Measurements from ENCODE around the gene PPP6R2. TPM values are rescaled to one million over a fixed set of nuclear protein-coding genes. Genes with fewer than 3 reads are reported as not detected.

The PPP6R2 gene
- total and polyA plus RNA-seq, 9 of the 15 experiments (the other 6 are each of a cell fraction or from before 2014, with no cell fraction given) = 0.32 to 39.8 (median 21.4) TPM

GRCh38 chr22:50467341-50467740 lies 124.2 kb downstream of the PPP6R2 start:
- Histone ChIP-seq H3K36me3 (ENCODE audit: control insufficient read depth, insufficient read depth, low read length) (peaks cover 33% of the 10 kb centered on the region; the same call in 1 of the 3 replicates), H3K27ac (ENCODE audit: extremely low read depth, low read depth, low read length) (no peak overlapping the region), H3K79me2 (ENCODE audit: control insufficient read depth, insufficient read depth, low read length) (peaks cover 37% of the 10 kb centered on the region), H3K4me1 (replicated peaks in 1 of 2; ENCODE audit: control insufficient read depth in 2 of 2, insufficient read depth in 2 of 2, low read length in 2 of 2) (peaks cover 16 to 25% of the 10 kb centered on the region in 2 experiments), H3K9me3 (replicated peaks; ENCODE audit: control insufficient read depth, insufficient read depth, low read depth, low read length) (no peaks in the 10 kb centered on the region), H3K9ac (ENCODE audit: insufficient read depth in 1 of 2, low read depth in 2 of 2, low read length in 2 of 2) (no peak overlapping the region), H3K4me2 (ENCODE audit: insufficient read depth, low read length) (no peak overlapping the region), H3K27me3 (ENCODE audit: control insufficient read depth in 2 of 2, insufficient read depth in 2 of 2, low read length in 2 of 2) (no peaks in the 10 kb centered on the region), H2AFZ (ENCODE audit: low read depth, low read length) (no peak overlapping the region), H3K4me3 (no peak overlapping the region), H3K9me1 (ENCODE audit: control insufficient read depth, insufficient read depth, low read length) (peaks cover 4% of the 10 kb centered on the region), H4K20me1 (replicated peaks; ENCODE audit: control insufficient read depth, insufficient read depth, low read length) (peaks cover 20% of the 10 kb centered on the region)
- 88% methylated on average over 8 of the region's 24 CpGs for WGBS (ENCODE audit: insufficient coverage, low coverage, missing lambda C conversion rate)
- in situ Hi-C loops (cut with MboI) (no loop called here), intact Hi-C loops (cut with micrococcal nuclease) (no loop called here)
- no TSS peak for BruUV-seq (replicated peaks)
- FAIRE-seq (no peak), DNase-seq (ENCODE audit: extremely low read depth in 1 of 4, low spot score in 3 of 4) (no peak), ATAC-seq (no peak)
- ChIA-PET CTCF (ENCODE audit: low intra/inter-chr PET ratio) (no interaction called here), POLR2A (interaction anchor here (0.9 to 1.0 kb wide), 2 partner anchors 16 to 17 kb away, joined by 3 read pairs; no protein-coding TSS in a partner anchor)
- TF ChIP-seq ZNF589 (CRISPR knock-in tag; IDR thresholded peaks at IDR 0.05; ENCODE audit: low read depth) (no peak), OTX1 (CRISPR knock-in tag; IDR thresholded peaks at IDR 0.05) (no peak), E2F4 (CRISPR knock-in tag; IDR thresholded peaks at IDR 0.05; ENCODE audit: low read depth) (no peak), ZNF277 (CRISPR knock-in tag; IDR thresholded peaks at IDR 0.05; ENCODE audit: borderline replicate concordance) (no peak), ATF6 (CRISPR knock-in tag; IDR thresholded peaks at IDR 0.05) (no peak)
